ENCODE results near the gene ARMC7.
"Not testable (repeated sequence)": the region's sequence is repeated elsewhere in the genome, so short reads cannot be mapped to it uniquely, and the experiment has no call there.

Gene ARMC7

GRCh38 chr17:75133001-75133400 lies 23.2 kb downstream of the ARMC7 start:
- no peak for TF ChIP-seq Cebpa-rat (IDR thresholded peaks at IDR 0.05)
- H3K27me3 ChIP-seq = no peaks in the 10 kb centered on the region
- H4K20me1 ChIP-seq = peaks cover 63% of the 10 kb centered on the region
- 0 out of 2 replicates have a peak overlapping the region, but pooled peaks have one; percentile 56 for H3K27ac ChIP-seq
- H3K4me1 ChIP-seq = peaks cover 36% of the 10 kb centered on the region
- H3K9ac ChIP-seq = no peak overlapping the region
- peaks cover 59% of the 10 kb centered on the region for H3K36me3 ChIP-seq
- H3K4me2 ChIP-seq = peak overlapping the region; percentile 82
- no peak overlapping the region for H3K4me3 ChIP-seq
- H3K9me3 ChIP-seq = no peaks in the 10 kb centered on the region

GRCh38 chr17:75133607-75134347 lies 24.0 kb downstream of the ARMC7 start:
- H3K27me3 ChIP-seq, H3K9me3 ChIP-seq, H3K4me2 ChIP-seq, H3K9ac ChIP-seq, H3K27ac ChIP-seq, H3K4me3 ChIP-seq: not testable (repeated sequence)
- Histone ChIP-seq H3K36me3 (peaks cover 59% of the 10 kb centered on the region), H4K20me1 (peaks cover 57% of the 10 kb centered on the region), H3K4me1 (peaks cover 36% of the 10 kb centered on the region)

GRCh38 chr17:75135452-75135851 lies 25.7 kb downstream of the ARMC7 start:
- Histone ChIP-seq H4K20me1 (peaks cover 40% of the 10 kb centered on the region), H3K9ac (no peak overlapping the region), H3K36me3 (peaks cover 58% of the 10 kb centered on the region), H3K4me1 (peaks cover 30% of the 10 kb centered on the region), H3K4me3 (no peak overlapping the region), H3K27ac (no peak overlapping the region), H3K27me3 (no peaks in the 10 kb centered on the region), H3K9me3 (no peaks in the 10 kb centered on the region), H3K4me2 (no peak overlapping the region)
- TF ChIP-seq Cebpa-rat (IDR thresholded peaks at IDR 0.05) = no peak

DNA sequence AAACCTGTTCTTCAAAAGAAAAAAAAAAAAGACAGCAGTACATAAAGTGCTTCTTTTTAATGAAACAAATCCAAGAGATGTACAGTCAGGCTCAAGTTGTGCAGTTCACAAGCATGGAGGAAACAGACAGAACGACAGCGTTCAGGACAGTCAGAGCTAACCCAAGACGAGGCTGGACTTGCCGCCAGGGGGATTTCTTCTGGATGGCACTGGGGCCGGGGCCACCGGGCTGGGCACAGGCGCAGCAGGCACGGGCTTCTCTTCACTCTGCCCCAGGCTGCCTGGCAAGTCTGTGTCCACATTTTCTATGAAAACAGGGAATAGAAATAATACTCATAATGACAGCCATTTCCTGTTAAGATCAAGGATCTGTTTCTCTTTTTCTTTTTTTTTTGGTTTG lies 26.2 kb downstream of the ARMC7 start:
- Histone ChIP-seq H3K36me3 (peaks cover 63% of the 10 kb centered on the region), H3K4me2 (no peak overlapping the region), H3K27ac (no peak overlapping the region), H3K9me3 (no peaks in the 10 kb centered on the region), H3K9ac (no peak overlapping the region), H3K27me3 (no peaks in the 10 kb centered on the region), H3K4me3 (no peak overlapping the region), H3K4me1 (peaks cover 32% of the 10 kb centered on the region), H4K20me1 (peaks cover 42% of the 10 kb centered on the region)
- TF ChIP-seq Cebpa-rat (IDR thresholded peaks at IDR 0.05) = no peak

GRCh38 chr17:75137762-75138161 lies 28.0 kb downstream of the ARMC7 start:
- H3K4me2 ChIP-seq, H3K27me3 ChIP-seq, H3K4me3 ChIP-seq, H3K9ac ChIP-seq, H3K9me3 ChIP-seq, H3K27ac ChIP-seq: not testable (repeated sequence)
- Histone ChIP-seq H3K36me3 (peaks cover 79% of the 10 kb centered on the region), H4K20me1 (peaks cover 57% of the 10 kb centered on the region), H3K4me1 (peaks cover 35% of the 10 kb centered on the region)

GRCh38 chr17:75138519-75138918 lies 28.8 kb downstream of the ARMC7 start:
- H3K4me1 ChIP-seq = peaks cover 35% of the 10 kb centered on the region
- H3K36me3 ChIP-seq = peaks cover 86% of the 10 kb centered on the region
- no peak for TF ChIP-seq Cebpa-rat (IDR thresholded peaks at IDR 0.05)
- H4K20me1 ChIP-seq = peaks cover 64% of the 10 kb centered on the region
- no peak overlapping the region for H3K27ac ChIP-seq
- H3K9ac ChIP-seq = no peak overlapping the region
- no peak overlapping the region for H3K4me3 ChIP-seq
- no peaks in the 10 kb centered on the region for H3K9me3 ChIP-seq
- no peaks in the 10 kb centered on the region for H3K27me3 ChIP-seq
- no peak overlapping the region for H3K4me2 ChIP-seq

DNA sequence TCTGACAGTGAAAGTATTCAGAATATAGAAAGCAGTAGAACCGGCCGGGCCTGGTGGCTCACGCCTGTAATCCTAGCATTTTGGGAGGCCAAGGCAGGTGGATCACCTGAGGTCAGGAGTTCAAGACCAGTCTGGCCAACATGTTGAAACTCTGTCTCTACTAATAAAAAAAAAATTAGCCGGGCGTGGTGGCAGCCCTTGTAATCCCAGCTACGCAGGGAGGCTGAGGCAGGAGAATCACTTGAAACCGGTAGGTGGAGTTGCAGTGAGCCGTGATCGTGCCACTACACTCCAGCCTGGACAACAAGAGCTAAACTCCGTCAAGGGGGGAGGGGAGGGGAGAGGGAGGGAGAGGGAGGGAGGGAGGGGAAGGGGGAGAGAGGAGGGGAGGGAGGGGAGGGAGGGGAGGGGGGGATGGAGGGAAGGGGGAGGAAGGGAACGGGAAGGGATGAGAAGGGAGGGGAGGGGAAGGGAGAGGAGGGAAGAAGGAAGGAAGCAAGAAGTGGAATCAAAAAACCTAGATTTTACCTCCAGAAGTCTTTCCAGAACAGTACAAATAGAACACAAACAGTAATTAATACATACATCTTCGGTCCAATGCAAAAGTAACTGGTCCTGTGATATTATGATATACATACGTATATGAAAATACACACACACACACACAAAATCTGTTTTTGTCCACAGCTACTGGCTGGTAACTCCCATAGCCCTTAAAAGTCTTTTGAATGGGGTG lies 32.6 kb downstream of the ARMC7 start:
- H3K4me2 ChIP-seq = peak overlapping the region; percentile 48
- H3K4me1 ChIP-seq = peaks cover 34% of the 10 kb centered on the region
- no peaks in the 10 kb centered on the region for H3K27me3 ChIP-seq
- H3K36me3 ChIP-seq = peaks cover 96% of the 10 kb centered on the region
- H4K20me1 ChIP-seq = peaks cover 73% of the 10 kb centered on the region
- H3K4me3 ChIP-seq = no peak overlapping the region
- no peak overlapping the region for H3K9ac ChIP-seq
- H3K9me3 ChIP-seq = no peaks in the 10 kb centered on the region
- peak overlapping the region; percentile 8; the same call in 1 of the 2 replicates for H3K27ac ChIP-seq
- no peak for TF ChIP-seq Cebpa-rat (IDR thresholded peaks at IDR 0.05)

DNA sequence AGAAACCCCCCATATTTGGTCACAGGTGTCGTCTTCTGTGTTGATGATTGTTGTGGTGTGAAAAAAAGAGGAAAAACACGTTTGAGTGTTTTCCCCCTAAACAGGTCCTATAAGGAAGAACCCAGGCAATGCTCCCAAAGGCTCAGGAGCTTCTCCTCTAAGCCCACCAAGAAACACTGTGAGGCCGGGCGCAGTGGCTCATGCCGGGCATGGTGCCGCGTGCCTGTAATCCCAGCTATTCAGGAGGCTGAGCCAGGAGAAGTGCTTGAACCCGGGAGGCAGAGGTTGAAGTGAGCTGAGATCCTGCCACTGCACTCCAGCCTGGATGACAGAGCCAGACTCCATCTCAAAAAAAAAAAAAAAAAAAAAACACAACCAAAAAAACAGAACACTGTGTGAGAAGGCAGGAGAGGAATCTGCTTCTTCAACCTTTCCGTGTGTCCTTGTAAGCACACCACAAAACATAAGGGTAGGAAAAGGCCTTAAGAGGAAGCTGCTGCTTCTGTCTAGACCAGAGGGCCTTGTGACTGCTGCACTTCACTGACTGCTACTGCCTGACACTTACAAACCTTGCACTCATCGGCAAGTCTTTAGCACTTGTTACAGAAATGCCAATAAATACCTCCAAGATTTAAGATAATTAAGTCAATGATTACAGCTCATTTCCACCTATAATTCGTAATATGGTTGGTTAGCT lies 35.2 kb downstream of the ARMC7 start:
- H3K4me1 ChIP-seq = peaks cover 44% of the 10 kb centered on the region
- H3K36me3 ChIP-seq = peaks cover 96% of the 10 kb centered on the region
- TF ChIP-seq Cebpa-rat (IDR thresholded peaks at IDR 0.05) = no peak
- no peak overlapping the region for H3K9ac ChIP-seq
- H4K20me1 ChIP-seq = peaks cover 91% of the 10 kb centered on the region
- H3K27me3 ChIP-seq = no peaks in the 10 kb centered on the region
- H3K9me3 ChIP-seq = no peaks in the 10 kb centered on the region
- no peak overlapping the region for H3K4me2 ChIP-seq
- no peak overlapping the region for H3K4me3 ChIP-seq
- H3K27ac ChIP-seq = no peak overlapping the region

GRCh38 chr17:75146592-75146991 lies 36.8 kb downstream of the ARMC7 start:
- peaks cover 96% of the 10 kb centered on the region for H4K20me1 ChIP-seq
- H3K27me3 ChIP-seq = no peaks in the 10 kb centered on the region
- no peak overlapping the region for H3K4me2 ChIP-seq
- H3K4me3 ChIP-seq = no peak overlapping the region
- no peak overlapping the region for H3K27ac ChIP-seq
- H3K9ac ChIP-seq = no peak overlapping the region
- no peaks in the 10 kb centered on the region for H3K9me3 ChIP-seq
- TF ChIP-seq Cebpa-rat (IDR thresholded peaks at IDR 0.05) = no peak
- H3K4me1 ChIP-seq = peaks cover 44% of the 10 kb centered on the region
- H3K36me3 ChIP-seq = peaks cover 86% of the 10 kb centered on the region
